Muscle layer of colon (tissue), 2 donors: Measurements from ENCODE around the gene CRLF3.

Source experiments
- H3K27ac ChIP-seq: one replicate; pipeline ENCODE4 v1.7.0; 2013; ENCODE audit warnings: low read depth, mild to moderate bottlenecking, low read length, moderate library complexity
- H3K27me3 ChIP-seq, 2 donors: one replicate each; pipeline ENCODE4 v1.7.0; 2013; ENCODE audit warnings: low read length in 2 of 2, mild to moderate bottlenecking in 2 of 2; ENCODE audit not compliant: insufficient read depth in 2 of 2, control insufficient read depth in 1 of 2
- H3K36me3 ChIP-seq: one replicate; pipeline ENCODE4 v1.7.0; 2013; ENCODE audit warnings: mild to moderate bottlenecking, low read length; ENCODE audit not compliant: insufficient read depth
- H3K4me1 ChIP-seq: one replicate; pipeline ENCODE4 v1.7.0; 2013; ENCODE audit warnings: mild to moderate bottlenecking, low read length; ENCODE audit not compliant: insufficient read depth
- H3K4me3 ChIP-seq, 2 donors: one replicate each; pipeline ENCODE4 v1.7.0; 2013; ENCODE audit warnings: low read length in 2 of 2, low read depth in 1 of 2, mild to moderate bottlenecking in 1 of 2, moderate library complexity in 1 of 2
- H3K9ac ChIP-seq: one replicate; pipeline ENCODE4 v1.7.0; 2013; ENCODE audit warnings: low read length
- H3K9me3 ChIP-seq: one replicate; pipeline ENCODE4 v1.7.0; 2013; ENCODE audit warnings: mild to moderate bottlenecking, low read length
- donor health status: abdominal sarcoma.
- donor health status: Adenocarcinoma of cecum.

Gene CRLF3

GRCh38 chr17:30812218-30813177 lies 12.0 kb downstream of the CRLF3 start:
- Histone ChIP-seq H3K9ac (no peak overlapping the region), H3K27ac (no peak overlapping the region), H3K36me3 (no peaks in the 10 kb centered on the region), H3K4me3 (no peak overlapping the region), H3K9me3 (no peaks in the 10 kb centered on the region), H3K27me3 (no peaks in the 10 kb centered on the region), H3K4me1 (no peaks in the 10 kb centered on the region)

- Histone ChIP-seq H3K9ac (no peak overlapping the region), H3K27me3 (no peaks in the 10 kb centered on the region), H3K4me3 (no peak overlapping the region), H3K4me1 (no peaks in the 10 kb centered on the region), H3K9me3 (no peaks in the 10 kb centered on the region), H3K36me3 (no peaks in the 10 kb centered on the region), H3K27ac (no peak overlapping the region)
Measured at GRCh38 chr17:30809867-30810266, 14.6 kb downstream of the CRLF3 start.

- Histone ChIP-seq H3K4me3 (no peak overlapping the region), H3K9me3 (no peaks in the 10 kb centered on the region), H3K27ac (no peak overlapping the region), H3K36me3 (peaks cover 7% of the 10 kb centered on the region), H3K4me1 (no peaks in the 10 kb centered on the region), H3K27me3 (no peaks in the 10 kb centered on the region), H3K9ac (no peak overlapping the region)
Measured at GRCh38 chr17:30808785-30809286, 15.7 kb downstream of the CRLF3 start.

DNA sequence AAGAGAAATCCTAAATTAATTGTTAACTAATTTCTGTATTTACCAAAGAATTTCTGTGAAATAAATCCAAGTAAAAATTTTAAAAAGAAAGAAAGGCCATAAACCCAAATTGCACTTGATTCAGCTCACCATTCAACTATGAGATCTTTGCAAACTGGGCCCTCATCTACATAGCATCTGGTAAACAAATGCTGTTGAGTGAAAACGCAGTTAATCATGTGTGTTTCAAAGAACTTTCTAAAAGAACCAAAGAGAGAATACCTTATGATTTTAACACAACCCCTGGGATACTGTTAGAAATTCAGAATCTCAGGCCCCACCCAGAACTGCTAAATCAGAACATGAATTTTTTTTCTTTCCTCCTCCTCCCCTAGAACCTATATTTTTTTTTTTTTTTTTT lies 16.6 kb downstream of the CRLF3 start:
- no peaks in the 10 kb centered on the region for H3K9me3 ChIP-seq
- no peak overlapping the region for H3K4me3 ChIP-seq
- H3K27me3 ChIP-seq, result no peaks in the 10 kb centered on the region
- no peaks in the 10 kb centered on the region for H3K4me1 ChIP-seq
- peaks cover 15% of the 10 kb centered on the region for H3K36me3 ChIP-seq
- no peak overlapping the region for H3K9ac ChIP-seq
- no peak overlapping the region for H3K27ac ChIP-seq

GRCh38 chr17:30805944-30806456 lies 18.5 kb downstream of the CRLF3 start:
- Histone ChIP-seq H3K27ac (no peak overlapping the region), H3K27me3 (no peaks in the 10 kb centered on the region), H3K36me3 (peaks cover 27% of the 10 kb centered on the region), H3K4me1 (no peaks in the 10 kb centered on the region), H3K4me3 (no peak overlapping the region), H3K9ac (no peak overlapping the region), H3K9me3 (no peaks in the 10 kb centered on the region)

GRCh38 chr17:30801671-30802070 lies 22.8 kb downstream of the CRLF3 start:
- Histone ChIP-seq H3K4me1 (no peaks in the 10 kb centered on the region), H3K4me3 (no peak overlapping the region), H3K9me3 (no peaks in the 10 kb centered on the region), H3K27ac (no peak overlapping the region), H3K36me3 (peaks cover 27% of the 10 kb centered on the region), H3K27me3 (no peaks in the 10 kb centered on the region), H3K9ac (no peak overlapping the region)

- Histone ChIP-seq H3K9ac (no peak overlapping the region), H3K9me3 (no peaks in the 10 kb centered on the region), H3K36me3 (peaks cover 31% of the 10 kb centered on the region), H3K27me3 (no peaks in the 10 kb centered on the region), H3K4me3 (no peak overlapping the region), H3K4me1 (no peaks in the 10 kb centered on the region), H3K27ac (no peak overlapping the region)
Measured at GRCh38 chr17:30796016-30796415, 28.5 kb downstream of the CRLF3 start.

- Histone ChIP-seq H3K4me3 (no peak overlapping the region), H3K27me3 (no peaks in the 10 kb centered on the region), H3K27ac (no peak overlapping the region), H3K9me3 (no peaks in the 10 kb centered on the region), H3K9ac (no peak overlapping the region), H3K36me3 (peaks cover 36% of the 10 kb centered on the region), H3K4me1 (no peaks in the 10 kb centered on the region)
Measured at GRCh38 chr17:30794372-30794771, 30.1 kb downstream of the CRLF3 start.

- Histone ChIP-seq H3K36me3 (peaks cover 42% of the 10 kb centered on the region), H3K9me3 (no peaks in the 10 kb centered on the region), H3K9ac (no peak overlapping the region), H3K27me3 (no peaks in the 10 kb centered on the region), H3K4me3 (no peak overlapping the region), H3K4me1 (no peaks in the 10 kb centered on the region), H3K27ac (no peak overlapping the region)
Measured at GRCh38 chr17:30793282-30793977, 31.1 kb downstream of the CRLF3 start.

DNA sequence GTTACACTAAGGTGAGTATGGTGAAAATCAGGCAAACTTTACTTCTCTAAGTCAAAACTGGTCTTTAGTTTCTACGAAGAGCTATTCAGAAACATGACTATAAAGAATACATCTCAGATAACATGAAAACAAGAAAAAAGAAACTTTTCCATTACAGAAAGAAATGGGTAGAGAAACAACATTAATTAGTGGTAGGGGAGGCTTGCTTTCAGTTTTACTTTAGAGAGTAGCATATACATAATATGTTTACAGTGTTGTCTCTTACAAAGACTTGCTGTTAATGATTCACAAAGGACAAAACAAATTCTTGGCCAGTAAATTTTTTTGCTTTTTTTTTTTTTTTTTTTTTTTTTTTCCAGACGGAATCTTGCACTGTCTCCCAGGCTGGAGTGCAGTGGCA lies 34.2 kb downstream of the CRLF3 start:
- peaks cover 55% of the 10 kb centered on the region for H3K36me3 ChIP-seq
- H3K27ac ChIP-seq, result no peak overlapping the region
- no peak overlapping the region for H3K4me3 ChIP-seq
- H3K4me1 ChIP-seq, result no peaks in the 10 kb centered on the region
- H3K9ac ChIP-seq, result no peak overlapping the region
- H3K27me3 ChIP-seq, result no peaks in the 10 kb centered on the region
- no peaks in the 10 kb centered on the region for H3K9me3 ChIP-seq

GRCh38 chr17:30788918-30789317 lies 35.6 kb downstream of the CRLF3 start:
- Histone ChIP-seq H3K27ac (no peak overlapping the region), H3K4me3 (no peak overlapping the region), H3K27me3 (no peaks in the 10 kb centered on the region), H3K36me3 (peaks cover 57% of the 10 kb centered on the region), H3K4me1 (no peaks in the 10 kb centered on the region), H3K9me3 (no peaks in the 10 kb centered on the region), H3K9ac (no peak overlapping the region)
